H9 (cell line): Measurements from ENCODE around the gene FAM200C. TPM values are rescaled to one million over a fixed set of nuclear protein-coding genes. Genes with fewer than 3 reads are reported as not detected.

Experiments used
- DNase-seq: peaks from one replicate; pipeline ENCODE4 v3.0.0-alpha.2; 2017
- H2AFZ ChIP-seq: one replicate; pipeline ENCODE4 v1.6.1; 2013; ENCODE audit warnings: mild to moderate bottlenecking, low read length, control low read depth, moderate library complexity
- H2AK5ac ChIP-seq: 2 replicates; pipeline ENCODE4 v1.6.1; 2013; ENCODE audit warnings: low read length, control low read depth, mixed read lengths; ENCODE audit not compliant: insufficient read length
- H2BK120ac ChIP-seq: one replicate; pipeline ENCODE4 v1.6.1; 2013; ENCODE audit warnings: low read depth, mild to moderate bottlenecking, low read length, control low read depth, inconsistent platforms; ENCODE audit not compliant: poor library complexity, severe bottlenecking
- H2BK12ac ChIP-seq: 2 replicates; pipeline ENCODE4 v1.6.1; 2013; ENCODE audit warnings: low read length, control low read depth, mixed read lengths, low read depth; ENCODE audit not compliant: insufficient read length
- H2BK15ac ChIP-seq: 2 replicates; pipeline ENCODE4 v1.6.1; 2013; ENCODE audit warnings: low read depth, low read length, control low read depth
- H2BK20ac ChIP-seq: one replicate; pipeline ENCODE4 v1.6.1; 2013; ENCODE audit warnings: low read depth, mild to moderate bottlenecking, low read length, control low read depth, inconsistent platforms; ENCODE audit not compliant: poor library complexity, severe bottlenecking
- H2BK5ac ChIP-seq: 2 replicates; pipeline ENCODE4 v1.6.1; 2013; ENCODE audit warnings: low read length, control low read depth, mixed read lengths; ENCODE audit not compliant: insufficient read length
- H3K14ac ChIP-seq: 2 replicates; pipeline ENCODE4 v1.6.1; 2013; ENCODE audit warnings: low read length, control low read depth; ENCODE audit not compliant: insufficient read depth
- H3K18ac ChIP-seq: 2 replicates; pipeline ENCODE4 v1.6.1; 2013; ENCODE audit warnings: low read depth, mild to moderate bottlenecking, mixed read lengths, low read length, control low read depth; ENCODE audit not compliant: insufficient read length
- H3K23ac ChIP-seq: 2 replicates; pipeline ENCODE4 v1.6.1; 2013; ENCODE audit warnings: low read length, control low read depth, mixed read lengths, low read depth; ENCODE audit not compliant: insufficient read length
- H3K23me2 ChIP-seq: 2 replicates; pipeline ENCODE4 v1.6.1; 2013; ENCODE audit warnings: low read depth, mild to moderate bottlenecking, mixed read lengths, low read length, control low read depth; ENCODE audit not compliant: insufficient read length, poor library complexity, severe bottlenecking
- H3K27ac ChIP-seq: 2 replicates; pipeline ENCODE4 v1.5.1; 2013; ENCODE audit warnings: low read length, control low read depth, mixed read lengths, low read depth; ENCODE audit not compliant: insufficient read length
- H3K27me3 ChIP-seq: 2 replicates; pipeline ENCODE4 v1.6.1; 2013; ENCODE audit warnings: low read length, control low read depth, inconsistent platforms; ENCODE audit not compliant: insufficient read depth
- H3K4ac ChIP-seq: 2 replicates; pipeline ENCODE4 v1.6.1; 2013; ENCODE audit warnings: low read depth, mild to moderate bottlenecking, control low read depth, inconsistent platforms, low read length, moderate library complexity
- H3K4me1 ChIP-seq: 2 replicates; pipeline ENCODE4 v1.6.1; 2013; ENCODE audit warnings: low read length, control low read depth, inconsistent platforms; ENCODE audit not compliant: insufficient read depth
- H3K4me2 ChIP-seq: 2 replicates; pipeline ENCODE4 v1.6.1; 2013; ENCODE audit warnings: low read length, control low read depth, mixed read lengths; ENCODE audit not compliant: insufficient read length, insufficient read depth
- H3K56ac ChIP-seq: 2 replicates; pipeline ENCODE4 v1.6.1; 2013; ENCODE audit warnings: low read depth, mild to moderate bottlenecking, mixed read lengths, low read length, control low read depth; ENCODE audit not compliant: insufficient read length
- H3K79me1 ChIP-seq: 2 replicates; pipeline ENCODE4 v1.6.1; 2013; ENCODE audit warnings: low read depth, mild to moderate bottlenecking, moderate library complexity, low read length, control low read depth, inconsistent platforms; ENCODE audit not compliant: insufficient read depth, poor library complexity, severe bottlenecking
- H3K79me2 ChIP-seq: 2 replicates; pipeline ENCODE4 v1.6.1; 2013; ENCODE audit warnings: low read length, control low read depth, inconsistent platforms; ENCODE audit not compliant: insufficient read depth
- H3K9ac ChIP-seq: 2 replicates; pipeline ENCODE4 v1.6.1; 2013; ENCODE audit warnings: low read length, control low read depth, mixed read lengths; ENCODE audit not compliant: insufficient read length; ENCODE audit errors: extremely low read depth
- H3K9me3 ChIP-seq: one replicate; pipeline ENCODE4 v1.6.1; 2013; ENCODE audit warnings: low read depth, low read length, inconsistent platforms; ENCODE audit not compliant: control insufficient read depth
- H3T11ph ChIP-seq: one replicate; pipeline ENCODE4 v1.6.1; 2013; ENCODE audit warnings: mild to moderate bottlenecking, low read length, control low read depth, inconsistent platforms
- H4K20me1 ChIP-seq: one replicate; pipeline ENCODE4 v1.6.1; 2013; ENCODE audit not compliant: control insufficient read depth, insufficient read length, insufficient read depth
- H4K5ac ChIP-seq: 2 replicates; pipeline ENCODE4 v1.6.1; 2013; ENCODE audit warnings: low read depth, mild to moderate bottlenecking, mixed read lengths, low read length, control low read depth; ENCODE audit not compliant: insufficient read length
- H4K8ac ChIP-seq: replicated peaks from 2 replicates; pipeline ENCODE4 v1.6.1; 2013; ENCODE audit warnings: low read length, control low read depth, mixed read lengths, low read depth; ENCODE audit not compliant: insufficient read length
- H4K91ac ChIP-seq: 2 replicates; pipeline ENCODE4 v1.6.1; 2013; ENCODE audit warnings: low read depth, mild to moderate bottlenecking, moderate library complexity, mixed read lengths, low read length, control low read depth; ENCODE audit not compliant: insufficient read length
- H3K27ac Mint-ChIP-seq, 3 experiments: 2 replicates in 2 of 3; 3 replicates in 1 of 3; pipeline ENCODE4 v1.8.0; 2020 to 2021; ENCODE audit warnings: mixed read lengths in 3 of 3, mild to moderate bottlenecking in 1 of 3, moderate library complexity in 1 of 3
- H3K27me3 Mint-ChIP-seq: 2 replicates; pipeline ENCODE4 v1.8.0; 2021; ENCODE audit warnings: low read depth, mild to moderate bottlenecking, moderate library complexity, mixed read lengths
- H3K36me3 Mint-ChIP-seq, 3 experiments: 2 replicates in 2 of 3; 3 replicates in 1 of 3; pipeline ENCODE4 v1.8.0; 2020 to 2021; ENCODE audit warnings: low read depth in 3 of 3, mixed read lengths in 3 of 3; ENCODE audit not compliant: insufficient read depth in 1 of 3
- H3K4me1 Mint-ChIP-seq, 2 experiments: 2 replicates each; pipeline ENCODE4 v1.8.0; 2020; ENCODE audit warnings: mixed read lengths in 2 of 2
- H3K4me3 Mint-ChIP-seq, 2 experiments: 2 replicates in 1 of 2; 3 replicates in 1 of 2; pipeline ENCODE4 v1.8.0; 2020 to 2021; ENCODE audit warnings: mild to moderate bottlenecking in 2 of 2, mixed read lengths in 2 of 2, moderate library complexity in 1 of 2
- H3K9me3 Mint-ChIP-seq, 2 experiments: 2 replicates in 1 of 2; 3 replicates in 1 of 2; pipeline ENCODE4 v1.8.0; 2020; ENCODE audit warnings: mild to moderate bottlenecking in 2 of 2, mixed read lengths in 2 of 2, moderate library complexity in 1 of 2
- CTCF ChIP-seq: fragments of 200-600 bp; sonication (generic); conservative IDR thresholded peaks from 3 replicates; pipeline ENCODE4 v1.8.0; 2021; ENCODE audit warnings: antibody characterized with exemption, mild to moderate bottlenecking
- WGBS: extraction: QIAGEN DNeasy Blood & Tissue Kit; methylation state at CpG from one replicate; pipeline ENCODE4 v1.1.7; 2013; ENCODE audit warnings: missing lambda C conversion rate, low lambda C conversion rate, mixed read lengths; ENCODE audit not compliant: insufficient read length; ENCODE audit errors: extremely low coverage; 5-methylcytosine and 5-hydroxymethylcytosine counted together
- total RNA-seq: library from RNA; stranded (reverse); gene quantifications from 2 replicates; pipeline ENCODE4 v1.2.1, GENCODE V29; 2021

Gene FAM200C
- total RNA-seq, 1 experiment from 2014 or later = 4.3 TPM

- Histone ChIP-seq H4K5ac (no peak overlapping the region), H3K56ac (no peak overlapping the region), H3K9ac (no peak overlapping the region), H4K20me1 (no peaks in the 10 kb centered on the region), H4K91ac (no peak overlapping the region), H3K23ac (no peak overlapping the region), H4K8ac (no peak overlapping the region), H2AK5ac (no peak overlapping the region), H2BK5ac (no peak overlapping the region), H3K79me1 (no peaks in the 10 kb centered on the region), H2BK20ac (no peak overlapping the region), H3K27me3 (no peaks in the 10 kb centered on the region), H3K4me2 (no peak overlapping the region), H3K27ac (no peak overlapping the region), H3K4ac (no peak overlapping the region), H3K23me2 (no peaks in the 10 kb centered on the region), H3K9me3 (no peaks in the 10 kb centered on the region), H3K79me2 (no peaks in the 10 kb centered on the region), H3T11ph (no peak overlapping the region), H3K18ac (no peak overlapping the region), H3K4me1 (peaks cover 1% of the 10 kb centered on the region; the same call in 1 of the 2 replicates), H2BK120ac (no peak overlapping the region), H2AFZ (no peak overlapping the region), H3K14ac (no peak overlapping the region), H2BK12ac (no peak overlapping the region), H2BK15ac (no peak overlapping the region)
- Mint-ChIP-seq H3K27ac (peak overlapping the region in 1 of 3 experiments; percentile 67; a peak in 1 of 7 replicates), H3K27me3 (no peaks in the 10 kb centered on the region), H3K4me3 (no peak overlapping the region), H3K4me1 (peaks cover 3 to 5% of the 10 kb centered on the region in 2 experiments), H3K36me3 (no peaks in the 10 kb centered on the region), H3K9me3 (no peaks in the 10 kb centered on the region)
- no peak for TF ChIP-seq CTCF
- DNase-seq = no peak
- WGBS = no CpG with 5 or more reads among the region's 4 CpGs
These were observed 49.9 kb downstream of the FAM200C start for GRCh38 chr5:160349935-160350303.
